ENCODE data around the gene MAGED2. TPM values are rescaled to one million over a fixed set of nuclear protein-coding genes. Genes with fewer than 3 reads are reported as not detected.
"Not testable (repeated sequence)": the region's sequence is repeated elsewhere in the genome, so short reads cannot be mapped to it uniquely, and the experiment has no call there.

MAGED2 gene
- total and polyA plus RNA-seq, 10 of the 15 experiments (the other 5 are each of a cell fraction or from before 2014, with no cell fraction given): 25.6 to 47.8 (median 38.4) TPM

GRCh38 chrX:54841184-54841874 is 33.8 kb downstream of the MAGED2 start:
- CTCF ChIA-PET; BruUV-seq (replicated peaks); DNase-seq (ENCODE audit: low read depth, low spot score); POLR2A ChIA-PET; H3K9ac ChIP-seq (ENCODE audit: control insufficient read depth, insufficient read depth, low read length); H3K36me3 ChIP-seq (ENCODE audit: control insufficient read depth in 2 of 2, insufficient read depth in 2 of 2, low read length in 1 of 2); H3K79me2 ChIP-seq (ENCODE audit: control insufficient read depth, insufficient read depth, low read length); intact Hi-C loops (cut with micrococcal nuclease; ENCODE audit: unreplicated experiment); H3K27ac ChIP-seq (ENCODE audit: control insufficient read depth, insufficient read depth); RAD21 ChIA-PET (ENCODE audit: unreplicated experiment); H3K9me3 ChIP-seq (replicated peaks; ENCODE audit: control insufficient read depth, insufficient read depth, low read length); ATAC-seq; H3K4me2 ChIP-seq (ENCODE audit: control insufficient read depth, insufficient read depth); FAIRE-seq; in situ Hi-C loops (cut with MboI); H3K27me3 ChIP-seq (replicated peaks in 1 of 2; ENCODE audit: control insufficient read depth in 2 of 2, insufficient read depth in 2 of 2, low read length in 1 of 2); H2AFZ ChIP-seq (ENCODE audit: control insufficient read depth, low read depth, low read length); H3K4me3 ChIP-seq; H4K20me1 ChIP-seq (ENCODE audit: control insufficient read depth, insufficient read depth); SMC1A ChIA-PET (ENCODE audit: uncharacterized antibody, unreplicated experiment); H3K4me1 ChIP-seq (ENCODE audit: control insufficient read depth, insufficient read depth, low read length): not testable (repeated sequence)
- 0% methylated on average over 1 of the region's 3 CpGs for WGBS (ENCODE audit: insufficient coverage, insufficient replicate concordance, low lambda C conversion rate, missing lambda C conversion rate)

- no peaks in the 10 kb centered on the region for H3K27me3 ChIP-seq (replicated peaks in 1 of 2; ENCODE audit: control insufficient read depth in 2 of 2, insufficient read depth in 2 of 2, low read length in 1 of 2)
- H3K79me2 ChIP-seq (ENCODE audit: control insufficient read depth, insufficient read depth, low read length): no peaks in the 10 kb centered on the region
- no peak overlapping the region for H3K4me3 ChIP-seq
- no peaks in the 10 kb centered on the region for H3K4me1 ChIP-seq (ENCODE audit: control insufficient read depth, insufficient read depth, low read length)
- POLR2A ChIA-PET: no interaction called here
- RAD21 ChIA-PET (ENCODE audit: unreplicated experiment): no interaction called here
- H3K27ac ChIP-seq (ENCODE audit: control insufficient read depth, insufficient read depth): no peak overlapping the region
- in situ Hi-C loops (cut with MboI) (no loop called here), intact Hi-C loops (cut with micrococcal nuclease; ENCODE audit: unreplicated experiment) (no loop called here)
- no peak for TF ChIP-seq ESRRA (IDR thresholded peaks at IDR 0.05; ENCODE audit: low read length)
- TF ChIP-seq MTA2 (IDR thresholded peaks at IDR 0.05; ENCODE audit: low read depth): no peak
- TF ChIP-seq JUNB (IDR thresholded peaks at IDR 0.05): no peak
- TF ChIP-seq ATF7 (IDR thresholded peaks at IDR 0.05; ENCODE audit: low read depth): no peak
- no peak for TF ChIP-seq SMAD1 (IDR thresholded peaks at IDR 0.05; ENCODE audit: low read depth, partially characterized antibody)
- TF ChIP-seq ASH2L (IDR thresholded peaks at IDR 0.05; ENCODE audit: borderline replicate concordance, low read depth): no peak
- no peak for TF ChIP-seq TARDBP (IDR thresholded peaks at IDR 0.05; ENCODE audit: borderline replicate concordance)
- TF ChIP-seq CBX3 (IDR thresholded peaks at IDR 0.05; ENCODE audit: borderline replicate concordance, low read depth): no peak
- no peak for TF ChIP-seq RELA (IDR thresholded peaks at IDR 0.05; ENCODE audit: borderline replicate concordance, partially characterized antibody)
- no peak for TF ChIP-seq HDAC6 (IDR thresholded peaks at IDR 0.05; ENCODE audit: unreplicated experiment)
- TF ChIP-seq MXI1 (IDR thresholded peaks at IDR 0.05; ENCODE audit: low read depth, low read length): no peak
- no peak for TF ChIP-seq EZH2 (IDR thresholded peaks at IDR 0.05; ENCODE audit: borderline replicate concordance, control insufficient read depth, low read depth, low read length)
- no peak for TF ChIP-seq ZBTB4 (CRISPR knock-in tag; IDR thresholded peaks at IDR 0.05)
- no peak for FAIRE-seq
- no peak overlapping the region for H3K4me2 ChIP-seq (ENCODE audit: control insufficient read depth, insufficient read depth)
- SMC1A ChIA-PET (ENCODE audit: uncharacterized antibody, unreplicated experiment): no interaction called here
- CTCF ChIA-PET: interaction anchor here (0.6 kb wide), 1 partner anchor 215 kb away, joined by 4 read pairs; no protein-coding TSS in a partner anchor
- WGBS (ENCODE audit: insufficient coverage, insufficient replicate concordance, low lambda C conversion rate, missing lambda C conversion rate): 0% methylated on average over 1 of the region's 1 CpG
- ATAC-seq: no peak
- DNase-seq (ENCODE audit: low read depth, low spot score): no peak
- no peak overlapping the region for H3K9ac ChIP-seq (ENCODE audit: control insufficient read depth, insufficient read depth, low read length)
- BruUV-seq (replicated peaks): no TSS peak
- no peaks in the 10 kb centered on the region for H3K9me3 ChIP-seq (replicated peaks; ENCODE audit: control insufficient read depth, insufficient read depth, low read length)
- H4K20me1 ChIP-seq (ENCODE audit: control insufficient read depth, insufficient read depth): no peaks in the 10 kb centered on the region
- no peak overlapping the region for H2AFZ ChIP-seq (ENCODE audit: control insufficient read depth, low read depth, low read length)
- no peaks in the 10 kb centered on the region for H3K36me3 ChIP-seq (ENCODE audit: control insufficient read depth in 2 of 2, insufficient read depth in 2 of 2, low read length in 1 of 2)
These were observed 35.1 kb downstream of the MAGED2 start for GRCh38 chrX:54842607-54843006.

Data from GM12878 (cell line).